ENCODE measurements around the gene OR10A4.
"Not testable (repeated sequence)": the region's sequence is repeated elsewhere in the genome, so short reads cannot be mapped to it uniquely, and the experiment has no call there.

The OR10A4 gene

GRCh38 chr11:6900327-6900999 is 24.0 kb downstream of the OR10A4 start:
- FAIRE-seq = peak; percentile 11

DNA sequence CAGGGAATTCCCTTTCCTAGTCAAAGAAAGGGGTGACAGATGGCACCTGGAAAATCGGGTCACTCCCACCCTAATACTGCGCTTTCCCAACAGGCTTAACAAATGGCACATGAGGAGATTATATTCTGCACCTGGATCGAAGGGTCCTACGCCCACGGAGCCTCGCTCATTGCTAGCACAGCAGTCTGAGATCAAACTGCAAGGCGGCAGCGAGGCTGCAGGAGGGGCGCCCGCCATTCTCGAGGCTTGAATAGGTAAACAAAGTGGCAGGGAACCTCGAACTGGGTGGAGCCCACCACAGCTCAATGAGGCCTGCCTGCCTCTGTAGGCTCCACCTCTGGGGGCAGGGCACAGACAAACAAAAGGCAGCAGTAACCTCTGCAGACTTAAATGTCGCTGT is 28.4 kb downstream of the OR10A4 start:
- FAIRE-seq = not testable (repeated sequence)

DNA sequence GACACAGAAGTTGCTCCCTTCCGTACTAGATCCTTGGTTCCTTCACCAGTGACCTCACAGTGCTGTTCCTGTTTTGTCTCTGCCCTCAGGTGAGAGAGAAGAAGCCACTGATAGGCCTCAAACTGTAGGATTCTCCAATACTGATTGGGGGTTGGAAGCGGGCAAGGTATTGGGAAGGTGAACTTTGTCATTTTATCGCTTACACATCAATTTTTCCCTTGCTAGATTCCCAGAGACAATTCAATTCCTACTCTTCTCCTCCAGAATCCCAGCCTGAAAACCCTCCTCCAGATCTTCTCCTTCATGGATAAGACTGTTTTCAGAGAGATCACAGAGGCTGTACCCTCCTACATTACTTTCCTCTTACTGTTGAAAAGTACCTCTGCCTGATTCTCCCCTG is 35.0 kb downstream of the OR10A4 start:
- FAIRE-seq = no peak

DNA sequence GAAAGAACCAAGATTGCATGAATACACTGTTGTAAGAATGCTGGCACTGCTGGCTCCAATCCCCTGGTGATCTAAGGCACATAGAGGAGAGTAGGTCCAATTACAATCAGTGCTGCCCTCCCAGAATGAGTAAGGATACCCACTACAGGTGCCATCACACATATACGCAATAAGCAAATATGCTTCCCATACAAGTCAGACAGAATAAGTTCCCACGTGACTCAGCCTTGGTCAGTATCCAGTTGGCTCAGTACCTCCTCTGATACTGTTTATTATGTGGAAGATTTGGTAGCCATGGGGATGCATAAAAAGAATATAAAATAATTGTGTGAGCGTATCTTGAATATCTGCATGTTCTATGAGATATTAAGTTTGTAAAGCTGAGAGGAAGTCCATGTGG is 35.5 kb downstream of the OR10A4 start:
- no peak for FAIRE-seq

DNA sequence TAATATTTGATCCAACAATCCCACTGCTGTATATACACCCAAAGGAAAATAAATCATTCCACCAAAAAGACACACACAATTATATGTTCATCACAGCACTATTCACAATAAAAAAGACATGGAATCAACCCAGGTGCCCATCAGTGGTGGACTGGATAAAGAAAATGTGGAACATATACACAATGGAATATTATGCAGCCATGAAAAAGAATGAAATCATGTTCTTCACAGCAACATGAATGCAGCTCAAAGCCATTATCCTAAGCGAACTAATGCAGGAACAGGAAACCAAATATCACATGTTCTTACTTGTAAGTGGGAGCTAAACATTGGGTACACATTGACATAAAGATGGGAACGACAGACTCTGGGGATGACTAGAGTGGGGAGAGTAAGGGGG is 43.3 kb downstream of the OR10A4 start:
- no peak for FAIRE-seq

GRCh38 chr11:6920702-6921101 is 44.3 kb downstream of the OR10A4 start, which contains the start of gene OR2D3:
OR2D3 (plus strand) TSS chr11:6921002; CDS start chr11:6921002, 0 bp downstream.
- no peak for FAIRE-seq

DNA sequence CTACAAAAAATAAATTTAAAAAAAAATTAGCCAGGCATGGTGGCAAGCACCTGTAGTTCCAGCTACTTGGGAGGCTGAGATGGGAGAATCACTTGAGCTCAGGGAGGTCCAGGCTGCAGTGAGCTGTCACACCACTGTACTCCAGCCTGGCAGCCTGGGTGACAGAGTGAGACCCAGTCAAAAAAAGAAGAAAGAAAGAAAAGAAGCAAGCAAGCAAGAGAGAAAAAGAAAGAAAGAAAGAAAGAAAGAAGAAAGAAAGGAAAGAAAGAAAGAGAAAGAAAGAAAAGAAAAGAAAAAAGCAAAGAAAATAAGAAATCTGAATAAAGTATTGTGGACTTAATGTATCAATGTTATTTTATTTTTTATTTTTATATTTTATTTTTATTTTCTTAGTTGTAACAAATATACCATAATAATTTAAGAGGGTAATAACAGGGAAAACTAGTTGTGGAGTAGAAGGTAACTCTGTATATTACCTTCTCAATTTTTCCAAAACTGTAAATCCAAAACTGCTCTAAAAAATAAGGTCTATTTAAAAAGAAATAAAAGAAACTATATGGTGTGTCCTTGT is 48.7 kb downstream of the OR10A4 start:
- FAIRE-seq = no peak

GRCh38 chr11:6925636-6926207 is 49.3 kb downstream of the OR10A4 start:
- FAIRE-seq = no peak

GRCh38 chr11:6926208-6927029 is 50.0 kb downstream of the OR10A4 start, which contains the start of gene ZNF215:
ZNF215 (plus strand) TSS chr11:6926426; CDS start chr11:6932273, 5,847 bp downstream.
- peak; percentile 39 for FAIRE-seq

DNA sequence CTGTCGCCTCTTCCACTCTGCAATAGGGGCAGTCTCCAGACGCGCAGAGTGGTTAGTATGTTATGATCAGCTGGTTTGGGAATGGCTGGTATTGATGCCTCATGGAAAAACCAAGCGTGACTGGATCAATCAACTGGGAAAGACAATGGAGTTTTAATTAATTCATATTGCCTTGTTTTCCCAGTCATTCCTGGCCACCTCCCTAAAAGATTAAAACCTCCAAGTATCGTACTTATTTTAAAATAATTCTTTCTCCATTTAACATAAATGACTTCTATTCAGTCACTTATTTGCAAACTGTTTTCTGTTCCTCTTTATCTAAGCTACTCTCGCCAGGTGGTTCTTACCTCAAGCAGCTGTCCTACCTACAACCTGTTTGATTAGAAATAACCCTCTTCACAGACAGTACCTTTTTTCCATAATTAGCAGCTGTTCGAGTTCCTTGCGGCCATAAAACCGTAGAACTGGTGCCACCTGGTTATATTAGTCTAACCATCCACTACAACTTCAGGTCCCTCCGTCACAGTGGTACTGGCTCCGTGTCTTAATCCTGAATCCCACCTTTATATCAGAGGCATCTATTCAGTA is 50.7 kb downstream of the OR10A4 start:
- FAIRE-seq = no peak

Data from A204.1 (cell line).